Measurements from ENCODE around the gene IFNA8. TPM values are rescaled to one million over a fixed set of nuclear protein-coding genes. Genes with fewer than 3 reads are reported as not detected.

IFNA8 gene
- polyA plus RNA-seq, 1 donor (not counting 4 experiments of a cell fraction or from before 2014, with no cell fraction given): not detected

DNA sequence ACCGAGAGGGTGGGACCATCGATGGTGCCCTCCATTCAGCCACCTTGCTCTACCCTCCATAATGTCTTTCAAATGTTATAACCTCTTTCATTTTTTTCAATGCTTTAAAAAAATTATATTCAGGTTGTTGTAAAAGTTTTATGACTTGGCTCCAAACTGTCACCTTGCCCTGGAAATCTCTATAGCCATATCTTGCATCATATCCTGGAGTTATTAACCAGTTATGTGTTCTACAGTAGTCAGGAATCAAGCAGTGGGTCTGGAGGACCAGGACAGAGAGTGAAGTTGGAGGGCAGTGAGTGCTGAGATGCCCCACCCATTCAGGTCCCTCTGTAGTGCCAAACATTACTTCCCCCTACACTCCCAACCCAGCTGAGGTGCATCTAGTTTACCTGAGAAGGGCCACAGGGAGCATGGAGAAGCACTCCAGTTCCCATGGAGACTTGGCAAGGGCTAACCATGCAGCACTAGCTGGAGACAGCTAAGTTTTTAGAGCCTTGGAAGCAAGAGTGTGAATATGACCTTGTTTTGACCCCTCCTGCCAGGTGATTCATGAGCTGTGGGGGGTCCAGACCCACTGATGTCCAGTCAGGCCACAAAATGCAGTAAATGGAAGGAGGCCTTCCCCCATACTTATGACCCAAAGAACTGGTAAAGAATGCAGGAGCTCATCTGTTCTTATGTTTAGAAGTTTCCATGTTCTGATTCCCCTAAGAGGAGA, 5.5 kb downstream of the IFNA8 start:
- TF ChIP-seq EZH2 (IDR thresholded peaks at IDR 0.05; ENCODE audit: low read length) (no peak), CTCF (optimal IDR thresholded peaks at IDR 0.05 in 1 of 3, IDR thresholded peaks at IDR 0.05 in 1 of 3, conservative IDR thresholded peaks at IDR 0.05 in 1 of 3; ENCODE audit: extremely low read depth in 1 of 3, insufficient read depth in 2 of 3, low read length in 3 of 3) (no peak)
- no peak overlapping the region for H3K9ac ChIP-seq (ENCODE audit: control insufficient read depth, extremely low read depth, insufficient read depth, low read length)
- DNase-seq (ENCODE audit: low read depth, low spot score) (no peak), FAIRE-seq (no peak)
- H3K79me2 ChIP-seq (ENCODE audit: control insufficient read depth, insufficient read depth, low read length): no peaks in the 10 kb centered on the region
- H3K4me1 ChIP-seq (ENCODE audit: control insufficient read depth, extremely low read depth, insufficient read depth, low read length): peaks cover 9% of the 10 kb centered on the region
- H3K27ac ChIP-seq (ENCODE audit: control insufficient read depth, insufficient read depth, low read length): no peak overlapping the region
- no peaks in the 10 kb centered on the region for H3K9me3 ChIP-seq (ENCODE audit: control insufficient read depth, low read depth, low read length)
- no peak overlapping the region for H3K4me2 ChIP-seq (ENCODE audit: control insufficient read depth, extremely low read depth, insufficient read depth, low read depth, low read length)
- H3K27me3 ChIP-seq (ENCODE audit: control insufficient read depth, extremely low read depth, insufficient read depth, low read length): peaks cover 3% of the 10 kb centered on the region
- H2AFZ ChIP-seq (ENCODE audit: control insufficient read depth, low read length): no peak overlapping the region
- no peak overlapping the region for H3K4me3 ChIP-seq (ENCODE audit: control insufficient read depth in 2 of 3, extremely low read depth in 1 of 3, insufficient read depth in 2 of 3, low read depth in 1 of 3, low read length in 3 of 3)
- no peaks in the 10 kb centered on the region for H3K9me1 ChIP-seq (ENCODE audit: control insufficient read depth, extremely low read depth, insufficient read depth, low read length)
- no peaks in the 10 kb centered on the region for H4K20me1 ChIP-seq (ENCODE audit: control insufficient read depth, extremely low read depth, insufficient read depth, low read length)
- no peaks in the 10 kb centered on the region for H3K36me3 ChIP-seq (ENCODE audit: control insufficient read depth in 2 of 2, extremely low read depth in 1 of 2, insufficient read depth in 2 of 2, low read length in 2 of 2)
- dilution Hi-C loops (cut with MboI; ENCODE audit: extremely low pct_ligation_motif_present, low sequenced_read_pairs): no loop called here

- dilution Hi-C loops (cut with MboI; ENCODE audit: extremely low pct_ligation_motif_present, low sequenced_read_pairs): no loop called here
- FAIRE-seq (no peak), DNase-seq (ENCODE audit: low read depth, low spot score) (no peak)
Observed at GRCh38 chr9:21415493-21416267, 6.8 kb downstream of the IFNA8 start.

More at GRCh38 chr9:21415493-21416267, 6.8 kb downstream of the IFNA8 start:
- Histone ChIP-seq H3K27ac (ENCODE audit: control insufficient read depth, insufficient read depth, low read length) (no peak overlapping the region), H3K4me2 (ENCODE audit: control insufficient read depth, extremely low read depth, insufficient read depth, low read depth, low read length) (no peak overlapping the region), H3K79me2 (ENCODE audit: control insufficient read depth, insufficient read depth, low read length) (no peaks in the 10 kb centered on the region), H3K9me1 (ENCODE audit: control insufficient read depth, extremely low read depth, insufficient read depth, low read length) (no peaks in the 10 kb centered on the region), H3K27me3 (ENCODE audit: control insufficient read depth, extremely low read depth, insufficient read depth, low read length) (no peaks in the 10 kb centered on the region), H3K9me3 (ENCODE audit: control insufficient read depth, low read depth, low read length) (no peaks in the 10 kb centered on the region), H3K36me3 (ENCODE audit: control insufficient read depth in 2 of 2, extremely low read depth in 1 of 2, insufficient read depth in 2 of 2, low read length in 2 of 2) (no peaks in the 10 kb centered on the region), H3K4me3 (ENCODE audit: control insufficient read depth in 2 of 3, extremely low read depth in 1 of 3, insufficient read depth in 2 of 3, low read depth in 1 of 3, low read length in 3 of 3) (no peak overlapping the region), H3K4me1 (ENCODE audit: control insufficient read depth, extremely low read depth, insufficient read depth, low read length) (peaks cover 9% of the 10 kb centered on the region), H3K9ac (ENCODE audit: control insufficient read depth, extremely low read depth, insufficient read depth, low read length) (no peak overlapping the region), H2AFZ (ENCODE audit: control insufficient read depth, low read length) (no peak overlapping the region), H4K20me1 (ENCODE audit: control insufficient read depth, extremely low read depth, insufficient read depth, low read length) (no peaks in the 10 kb centered on the region)
- no peak for TF ChIP-seq EZH2 (IDR thresholded peaks at IDR 0.05; ENCODE audit: low read length)
- no peak for TF ChIP-seq CTCF (optimal IDR thresholded peaks at IDR 0.05 in 1 of 3, IDR thresholded peaks at IDR 0.05 in 1 of 3, conservative IDR thresholded peaks at IDR 0.05 in 1 of 3; ENCODE audit: extremely low read depth in 1 of 3, insufficient read depth in 2 of 3, low read length in 3 of 3)

Data from keratinocyte (primary cell).